CD4-positive, CD25-positive, alpha-beta regulatory T cell (primary cell): ENCODE data around the gene KDM7A. TPM values are rescaled to one million over a fixed set of nuclear protein-coding genes. Genes with fewer than 3 reads are reported as not detected.

Experiments used
- ATAC-seq, 2 donors: fragments of 150-1000 bp; cut with Tn5 transposase; one replicate each; pipeline ENCODE4 v1.10.0; 2021; ENCODE audit warnings: low read depth in 2 of 2, moderate number of reproducible peaks in 2 of 2, moderate library complexity in 1 of 2
- DNase-seq, 3 donors: peaks; one replicate each; pipeline versions ENCODE4 v3.0.0 to v3.0.0-alpha.2; 2012 to 2022; ENCODE audit warnings: mixed read lengths in 1 of 3
- H3K27ac ChIP-seq: one replicate; pipeline ENCODE4 v1.7.0; 2013; ENCODE audit warnings: mild to moderate bottlenecking, low read length; ENCODE audit not compliant: insufficient read depth, poor library complexity, severe bottlenecking
- H3K27me3 ChIP-seq: one replicate; pipeline ENCODE4 v1.7.0; 2013; ENCODE audit warnings: low read length; ENCODE audit not compliant: control insufficient read depth, insufficient read depth
- H3K36me3 ChIP-seq: one replicate; pipeline ENCODE4 v1.7.0; 2013; ENCODE audit warnings: mild to moderate bottlenecking, low read length, moderate library complexity; ENCODE audit not compliant: control insufficient read depth, insufficient read depth
- H3K4me1 ChIP-seq: 2 replicates; pipeline ENCODE4 v1.7.0; 2013; ENCODE audit warnings: mild to moderate bottlenecking, low read length; ENCODE audit not compliant: insufficient read depth, control insufficient read depth, poor library complexity, severe bottlenecking
- H3K4me3 ChIP-seq: one replicate; pipeline ENCODE4 v1.7.0; 2013; ENCODE audit warnings: low read depth, mild to moderate bottlenecking, low read length, moderate library complexity
- H3K9me3 ChIP-seq, 2 experiments: 1 replicate in 1 of 2; 2 replicates in 1 of 2; pipeline ENCODE4 v1.7.0; 2013; ENCODE audit warnings: low read length in 2 of 2, mild to moderate bottlenecking in 1 of 2, moderate library complexity in 1 of 2; ENCODE audit not compliant: control insufficient read depth in 2 of 2
- H3K27ac Mint-ChIP-seq, 3 donors: one replicate each; pipeline ENCODE4 v1.8.0; 2020 to 2022; ENCODE audit warnings: mild to moderate bottlenecking in 3 of 3, mixed read lengths in 3 of 3, moderate library complexity in 2 of 3
- H3K27me3 Mint-ChIP-seq: one replicate; pipeline ENCODE4 v1.8.0; 2022; ENCODE audit warnings: mild to moderate bottlenecking, mixed read lengths
- H3K36me3 Mint-ChIP-seq: one replicate; pipeline ENCODE4 v1.8.0; 2020; ENCODE audit warnings: mixed read lengths
- H3K4me1 Mint-ChIP-seq, 4 donors: one replicate each; pipeline ENCODE4 v1.8.0; 2020 to 2022; ENCODE audit warnings: mixed read lengths in 4 of 4, mild to moderate bottlenecking in 1 of 4
- H3K4me3 Mint-ChIP-seq, 4 donors: one replicate each; pipeline ENCODE4 v1.8.0; 2020 to 2022; ENCODE audit warnings: mild to moderate bottlenecking in 4 of 4, mixed read lengths in 4 of 4, moderate library complexity in 3 of 4
- H3K9me3 Mint-ChIP-seq, 7 donors: one replicate each; pipeline ENCODE4 v1.8.0; 2020 to 2022; ENCODE audit warnings: mixed read lengths in 7 of 7, mild to moderate bottlenecking in 3 of 7, moderate library complexity in 2 of 7
- polyA plus RNA-seq, 4 donors: library from polyadenylated mRNA; unstranded; fragments of 300-500 nt; fragmentation: Illumina TruSeq; gene quantifications; one replicate each; pipeline ENCODE4 v1.2.3, GENCODE V29; 2021
- total RNA-seq: library from RNA; stranded (reverse); gene quantifications from one replicate; pipeline ENCODE4 v1.2.3, GENCODE V29; 2022

KDM7A gene
- total and polyA plus RNA-seq, 5 donors from 2014 or later, result 3.2 to 52.0 (median 4.0) TPM

DNA sequence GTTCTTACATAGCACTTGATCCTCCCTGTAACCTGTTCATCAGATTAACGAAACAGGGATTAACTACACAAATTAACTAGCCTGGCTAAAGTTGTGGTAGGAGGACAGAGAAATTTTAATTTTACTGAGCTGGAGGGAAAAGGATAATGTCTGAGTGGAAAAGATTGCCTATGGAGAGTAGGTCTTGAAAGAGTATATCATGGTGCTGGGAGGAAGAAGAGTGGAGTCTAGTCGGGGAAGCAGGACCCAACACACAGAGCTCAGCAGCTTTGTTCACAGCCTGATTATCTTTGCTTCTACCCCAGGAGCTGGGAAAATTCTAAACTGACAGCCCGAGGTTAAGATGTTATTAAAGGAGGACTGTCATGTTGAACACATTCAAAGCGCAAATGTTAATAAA is 6.1 kb upstream of the KDM7A start:
- Mint-ChIP-seq H3K27ac (no peak overlapping the region), H3K36me3 (no peaks in the 10 kb centered on the region)

DNA sequence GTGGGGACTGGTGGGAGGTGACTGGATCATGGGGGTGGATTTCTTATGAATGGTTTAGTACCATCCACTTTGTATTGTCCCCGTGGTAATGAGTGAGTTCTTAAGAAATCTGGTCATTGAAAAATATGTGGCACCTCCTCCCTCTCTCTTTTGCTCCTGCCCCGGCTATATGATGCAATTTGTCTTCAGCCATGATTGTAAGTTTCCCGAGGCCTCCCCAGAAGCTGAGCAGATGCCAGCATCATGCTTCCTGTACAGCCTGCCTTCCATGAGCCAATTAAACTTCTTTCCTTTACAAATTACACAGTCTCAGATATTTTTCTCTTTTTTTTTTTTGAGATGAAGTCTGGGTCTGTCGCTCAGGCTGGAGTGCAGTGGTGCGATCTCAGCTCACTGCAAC is 2.6 kb upstream of the KDM7A start:
- ATAC-seq (no peak), DNase-seq (no peak)
- Histone ChIP-seq H3K27ac (no peak overlapping the region), H3K4me3 (no peak overlapping the region), H3K9me3 (no peaks in the 10 kb centered on the region), H3K36me3 (no peaks in the 10 kb centered on the region), H3K27me3 (peaks cover 9% of the 10 kb centered on the region), H3K4me1 (peaks cover 18% of the 10 kb centered on the region)
- H3K4me3 Mint-ChIP-seq, result peak overlapping the region in 2 of 4 donors; percentile 22 to 93
- peaks cover 12 to 25% (median 18%) of the 10 kb centered on the region in 4 donors for H3K4me1 Mint-ChIP-seq
- H3K27ac Mint-ChIP-seq, result peak overlapping the region in 1 of 3 donors; percentile 78
- H3K36me3 Mint-ChIP-seq, result no peaks in the 10 kb centered on the region
- H3K9me3 Mint-ChIP-seq, result peaks cover 0 to 2% (median 0%) of the 10 kb centered on the region in 7 donors
- H3K27me3 Mint-ChIP-seq, result peaks cover 29% of the 10 kb centered on the region

More for the DNA sequence above, 6.1 kb upstream of the KDM7A start:
- Histone ChIP-seq H3K4me1 (peaks cover 5% of the 10 kb centered on the region), H3K27me3 (peaks cover 9% of the 10 kb centered on the region), H3K4me3 (no peak overlapping the region), H3K9me3 (no peaks in the 10 kb centered on the region), H3K27ac (no peak overlapping the region), H3K36me3 (no peaks in the 10 kb centered on the region)
- DNase-seq (no peak), ATAC-seq (no peak)
- peaks cover 0 to 8% (median 5%) of the 10 kb centered on the region in 4 donors for H3K4me1 Mint-ChIP-seq
- H3K4me3 Mint-ChIP-seq, result no peak overlapping the region
- H3K27me3 Mint-ChIP-seq, result peaks cover 44% of the 10 kb centered on the region
- H3K9me3 Mint-ChIP-seq, result peaks cover 0 to 2% (median 0%) of the 10 kb centered on the region in 7 donors

DNA sequence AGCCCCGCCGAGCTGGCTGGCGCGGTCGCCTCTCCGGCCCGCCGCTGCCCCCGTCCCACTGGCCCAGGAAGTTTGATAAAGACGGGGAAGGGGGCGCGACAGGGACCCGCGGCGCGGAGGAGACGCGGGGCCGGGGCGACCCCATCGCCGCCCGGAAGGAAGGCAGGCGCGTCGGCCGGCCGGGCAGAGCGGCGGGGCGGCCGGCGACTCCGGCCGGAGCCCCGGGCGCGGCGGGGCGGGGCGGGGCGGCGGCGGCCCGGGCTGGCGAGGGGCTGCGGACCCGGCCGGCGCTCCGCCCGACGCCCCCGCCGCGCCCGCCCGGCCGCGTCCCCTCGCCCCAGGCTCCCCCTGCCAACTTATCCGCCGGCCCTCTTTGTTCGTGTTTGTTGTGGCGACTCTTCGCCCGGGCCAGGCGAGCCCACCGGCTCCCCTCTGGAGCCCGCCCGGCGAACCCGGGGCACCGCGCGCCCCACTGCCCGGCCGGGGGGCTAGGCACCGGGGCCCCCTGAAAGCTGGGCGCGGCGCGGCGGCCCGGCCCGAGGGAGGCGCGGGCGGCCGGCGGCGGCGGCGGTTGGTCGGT is 571 bp downstream of the KDM7A start:
- peak overlapping the region; percentile 87 to 94 (median 93) for H3K27ac Mint-ChIP-seq
- ATAC-seq (no peak), DNase-seq (peak in 1 of 3 donors; percentile 8)
- H3K4me1 Mint-ChIP-seq, result peaks cover 29 to 43% (median 36%) of the 10 kb centered on the region in 4 donors
- no peaks in the 10 kb centered on the region for H3K9me3 ChIP-seq
- H3K4me3 Mint-ChIP-seq, result peak overlapping the region; percentile 89 to 93 (median 92)
- peaks cover 3% of the 10 kb centered on the region for H3K27me3 ChIP-seq
- H3K9me3 Mint-ChIP-seq, result peaks cover 0 to 2% (median 0%) of the 10 kb centered on the region in 7 donors
- H3K27me3 Mint-ChIP-seq, result peaks cover 7% of the 10 kb centered on the region
- peaks cover 21% of the 10 kb centered on the region for H3K4me1 ChIP-seq
- peak overlapping the region; percentile 89 for H3K27ac ChIP-seq
- no peaks in the 10 kb centered on the region for H3K36me3 Mint-ChIP-seq
- H3K36me3 ChIP-seq, result peaks cover 3% of the 10 kb centered on the region
- no peak overlapping the region for H3K4me3 ChIP-seq

DNA sequence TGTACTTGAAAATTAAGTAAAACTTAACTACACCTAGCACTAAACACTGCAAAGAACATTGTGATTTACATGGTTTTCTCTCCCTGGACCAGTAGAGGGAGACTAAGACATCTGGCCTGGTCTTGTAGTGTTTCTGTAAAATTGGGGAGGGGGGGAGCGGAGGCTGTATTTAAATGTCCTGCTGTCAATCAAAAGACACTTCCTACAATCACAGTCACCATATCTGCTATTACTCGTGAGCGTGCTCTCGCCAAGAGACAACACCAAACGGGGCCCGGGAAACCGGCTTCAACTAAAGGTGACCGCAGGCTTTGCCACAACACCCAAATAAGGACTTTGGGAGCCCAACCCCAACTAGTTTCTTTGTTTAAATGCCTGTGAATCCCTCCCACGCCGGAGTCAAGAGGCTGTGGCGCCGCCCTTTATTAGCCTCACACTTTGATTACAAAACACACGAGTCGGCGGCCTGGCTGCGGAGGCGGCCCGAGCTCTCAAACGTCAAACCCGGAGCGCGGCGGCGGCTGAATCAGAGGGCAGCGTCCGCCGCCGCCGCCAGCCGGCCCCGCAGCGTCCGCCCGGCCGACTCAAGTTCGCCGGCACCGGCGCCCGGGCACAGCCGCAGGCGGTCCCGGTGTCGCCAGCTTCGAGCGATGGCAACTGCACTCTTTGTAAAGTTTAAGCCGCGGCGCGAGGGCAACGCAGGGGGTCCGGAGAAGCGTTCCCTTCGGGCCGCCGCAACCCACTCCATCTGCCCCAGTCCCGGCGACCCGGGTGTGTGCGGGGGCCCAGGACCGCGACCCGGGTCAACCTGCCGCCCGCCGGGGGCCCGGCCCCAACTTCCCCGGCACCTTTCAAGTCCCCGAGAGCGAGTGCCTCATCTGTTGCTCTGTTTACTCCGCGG is 1.3 kb downstream of the KDM7A start:
- peak overlapping the region; percentile 92 to 95 (median 93) for H3K4me3 Mint-ChIP-seq
- peaks cover 0 to 2% (median 0%) of the 10 kb centered on the region in 7 donors for H3K9me3 Mint-ChIP-seq
- Histone ChIP-seq H3K27me3 (no peaks in the 10 kb centered on the region), H3K27ac (peak overlapping the region; percentile 89), H3K9me3 (no peaks in the 10 kb centered on the region), H3K4me1 (peaks cover 25% of the 10 kb centered on the region), H3K4me3 (peak overlapping the region; percentile 73), H3K36me3 (peaks cover 3% of the 10 kb centered on the region)
- H3K27ac Mint-ChIP-seq, result peak overlapping the region; percentile 87 to 97 (median 96)
- ATAC-seq (peak; percentile 60 to 71), DNase-seq (peak; percentile 84 to 98 (median 92))
- peaks cover 29 to 51% (median 41%) of the 10 kb centered on the region in 4 donors for H3K4me1 Mint-ChIP-seq
- peaks cover 7% of the 10 kb centered on the region for H3K27me3 Mint-ChIP-seq
- no peaks in the 10 kb centered on the region for H3K36me3 Mint-ChIP-seq

GRCh38 chr7:140174217-140174616 is 2.6 kb downstream of the KDM7A start:
- Histone ChIP-seq H3K4me1 (peaks cover 28% of the 10 kb centered on the region), H3K27ac (no peak overlapping the region), H3K27me3 (no peaks in the 10 kb centered on the region), H3K4me3 (no peak overlapping the region), H3K36me3 (peaks cover 3% of the 10 kb centered on the region), H3K9me3 (no peaks in the 10 kb centered on the region)
- H3K36me3 Mint-ChIP-seq, result no peaks in the 10 kb centered on the region
- peak overlapping the region in 2 of 4 donors; percentile 28 to 92 for H3K4me3 Mint-ChIP-seq
- peaks cover 37 to 60% (median 49%) of the 10 kb centered on the region in 4 donors for H3K4me1 Mint-ChIP-seq
- ATAC-seq, result no peak
- peaks cover 0 to 2% (median 0%) of the 10 kb centered on the region in 7 donors for H3K9me3 Mint-ChIP-seq
- no peak for DNase-seq
- H3K27me3 Mint-ChIP-seq, result peaks cover 7% of the 10 kb centered on the region
- peak overlapping the region in 1 of 3 donors; percentile 87 for H3K27ac Mint-ChIP-seq

- no peaks in the 10 kb centered on the region for H3K9me3 Mint-ChIP-seq
- no peak overlapping the region for H3K27ac ChIP-seq
- DNase-seq (no peak), ATAC-seq (no peak)
- H3K27ac Mint-ChIP-seq, result peak overlapping the region in 2 of 3 donors; percentile 35 to 46
- no peaks in the 10 kb centered on the region for H3K27me3 Mint-ChIP-seq
- peaks cover 52 to 86% (median 70%) of the 10 kb centered on the region in 4 donors for H3K4me1 Mint-ChIP-seq
- H3K36me3 Mint-ChIP-seq, result no peaks in the 10 kb centered on the region
- H3K27me3 ChIP-seq, result no peaks in the 10 kb centered on the region
- peak overlapping the region in 2 of 4 donors; percentile 50 to 59 for H3K4me3 Mint-ChIP-seq
- peaks cover 34% of the 10 kb centered on the region for H3K4me1 ChIP-seq
- H3K9me3 ChIP-seq, result no peaks in the 10 kb centered on the region
- peaks cover 3% of the 10 kb centered on the region for H3K36me3 ChIP-seq
- H3K4me3 ChIP-seq, result peak overlapping the region; percentile 53
These were observed 6.4 kb downstream of the KDM7A start for GRCh38 chr7:140170375-140170774.

- Histone ChIP-seq H3K36me3 (peaks cover 3% of the 10 kb centered on the region), H3K27me3 (no peaks in the 10 kb centered on the region), H3K4me3 (peak overlapping the region; percentile 35), H3K27ac (no peak overlapping the region), H3K9me3 (no peaks in the 10 kb centered on the region), H3K4me1 (peaks cover 32% of the 10 kb centered on the region)
- DNase-seq, result no peak
- H3K36me3 Mint-ChIP-seq, result no peaks in the 10 kb centered on the region
- H3K27ac Mint-ChIP-seq, result no peak overlapping the region
- H3K27me3 Mint-ChIP-seq, result no peaks in the 10 kb centered on the region
- H3K4me1 Mint-ChIP-seq, result peaks cover 60 to 83% (median 74%) of the 10 kb centered on the region in 4 donors
- peak overlapping the region; percentile 10 to 63 (median 40) for H3K4me3 Mint-ChIP-seq
- no peaks in the 10 kb centered on the region for H3K9me3 Mint-ChIP-seq
- ATAC-seq, result no peak
These were observed 8.0 kb downstream of the KDM7A start for GRCh38 chr7:140168816-140169215.
